ENCODE results near the gene THUMPD1. TPM values are rescaled to one million over a fixed set of nuclear protein-coding genes. Genes with fewer than 3 reads are reported as not detected.

Gene THUMPD1
- total and polyA plus RNA-seq, 2 of the 4 experiments (the other 2 are of a cell fraction) = 34.5 to 109 TPM

GRCh38 chr16:20781697-20782096, 40.1 kb upstream of the THUMPD1 start:
- Histone ChIP-seq H3K4ac (ENCODE audit: low read depth, low read length) (no peak overlapping the region), H4K20me1 (ENCODE audit: insufficient read depth, low read length) (no peaks in the 10 kb centered on the region), H3K27ac (ENCODE audit: insufficient read depth, low read length) (no peak overlapping the region), H3K14ac (replicated peaks; ENCODE audit: low read depth, low read length) (no peak overlapping the region), H2BK5ac (ENCODE audit: low read depth, low read length, poor library complexity, severe bottlenecking) (no peak overlapping the region), H4K91ac (ENCODE audit: insufficient read depth, low read depth, low read length) (no peak overlapping the region), H2AK5ac (ENCODE audit: low read depth, low read length) (no peak overlapping the region), H3K9ac (ENCODE audit: low read depth, low read length) (no peak overlapping the region), H2AK9ac (replicated peaks; ENCODE audit: low read depth, low read length, poor library complexity) (no peak overlapping the region), H3K36me3 (ENCODE audit: control insufficient read depth, insufficient read depth, low read length) (no peaks in the 10 kb centered on the region), H4K5ac (ENCODE audit: low read depth, low read length) (no peak overlapping the region), H3K4me3 (ENCODE audit: insufficient read depth, low read depth, low read length) (no peak overlapping the region), H3K23ac (ENCODE audit: low read depth, low read length) (no peak overlapping the region), H3K56ac (ENCODE audit: extremely low read depth, insufficient read depth, low read length) (no peak overlapping the region), H4K8ac (ENCODE audit: low read depth in 2 of 2, low read length in 2 of 2) (no peak overlapping the region), H3K27me3 (ENCODE audit: control insufficient read depth, insufficient read depth, low read length) (no peaks in the 10 kb centered on the region), H2BK20ac (ENCODE audit: low read depth, low read length) (no peak overlapping the region), H3K9me1 (ENCODE audit: insufficient read depth, low read length) (no peaks in the 10 kb centered on the region), H3K4me1 (ENCODE audit: control insufficient read depth, insufficient read depth, low read length) (no peaks in the 10 kb centered on the region), H2BK15ac (ENCODE audit: low read depth, low read length) (no peak overlapping the region), H2AFZ (replicated peaks; ENCODE audit: low read length, poor library complexity) (no peak overlapping the region), H3K79me1 (ENCODE audit: low read depth in 1 of 2, low read length in 2 of 2) (no peaks in the 10 kb centered on the region), H2BK120ac (ENCODE audit: low read depth, low read length) (no peak overlapping the region), H3K4me2 (ENCODE audit: low read depth, low read length) (no peak overlapping the region), H3K9me3 (ENCODE audit: control insufficient read depth, insufficient read depth, low read length) (no peaks in the 10 kb centered on the region), H3K18ac (ENCODE audit: low read depth, low read length) (no peak overlapping the region)
- in situ Hi-C loops (cut with MboI; ENCODE audit: low sequenced_read_pairs) = no loop called here
- WGBS, 2 experiments (ENCODE audit: extremely low coverage in 2 of 2, insufficient read length in 1 of 2) = no CpG with 5 or more reads among the region's 1 CpG
- POLR2A ChIA-PET (ENCODE audit: unreplicated experiment) = no interaction called here
- dilution Hi-C loops (cut with HindIII; ENCODE audit: low sequenced_read_pairs, unreplicated experiment) = no loop called here
- no TSS peak for BruUV-seq (replicated peaks)
- DNase-seq (no peak), ATAC-seq (ENCODE audit: low read depth) (no peak)
- TF ChIP-seq RAD21 (IDR thresholded peaks at IDR 0.05; ENCODE audit: low read length) = no peak
- TF ChIP-seq USF2 (IDR thresholded peaks at IDR 0.05; ENCODE audit: low read depth, low read length) = no peak
- TF ChIP-seq CEBPB (IDR thresholded peaks at IDR 0.05; ENCODE audit: low read depth, low read length) = no peak
- no peak for TF ChIP-seq BHLHE40 (IDR thresholded peaks at IDR 0.05; ENCODE audit: low read depth, low read length)
- no peak for TF ChIP-seq CHD1 (IDR thresholded peaks at IDR 0.05; ENCODE audit: low read depth, low read length)
- TF ChIP-seq RCOR1 (IDR thresholded peaks at IDR 0.05; ENCODE audit: insufficient replicate concordance, low read length) = no peak
- no peak for TF ChIP-seq ELK1 (IDR thresholded peaks at IDR 0.05; ENCODE audit: borderline replicate concordance, low read depth, low read length)
- no peak for TF ChIP-seq FOS (IDR thresholded peaks at IDR 0.05; ENCODE audit: low read depth, low read length)
- no peak for TF ChIP-seq SMC3 (IDR thresholded peaks at IDR 0.05; ENCODE audit: low read depth, low read length)
- no peak for TF ChIP-seq NFE2L2 (IDR thresholded peaks at IDR 0.05; ENCODE audit: low read depth, low read length)
- TF ChIP-seq RFX5 (IDR thresholded peaks at IDR 0.05; ENCODE audit: low read depth, low read length) = no peak
- no peak for TF ChIP-seq POLR2A (IDR thresholded peaks at IDR 0.05; ENCODE audit: low read depth, low read length)
- intact Hi-C loops (cut with micrococcal nuclease) = no loop called here
- CTCF ChIA-PET = no interaction called here
